Suprapubic skin (tissue), 3 donors: ENCODE data around the gene MRPL14.

ENCODE experiments used
- POLR2A ChIP-seq, 2 donors: fragments of 450-650 bp; IDR thresholded peaks; one replicate each; pipeline ENCODE4 v1.6.1; 2017; ENCODE audit warnings: antibody characterized with exemption in 2 of 2, mild to moderate bottlenecking in 2 of 2, moderate library complexity in 2 of 2
- TF ChIP-seq, protein P1 (sequence below), 2 donors: fragments of 200-600 bp in 1 of 2; fragments of 450-650 bp in 1 of 2; sonication (generic) in 1 of 2; IDR thresholded peaks; one replicate each; pipeline ENCODE4 v1.5.1; 2016 to 2019; ENCODE audit warnings: antibody characterized with exemption in 2 of 2, mild to moderate bottlenecking in 1 of 2, moderate library complexity in 1 of 2

DNA sequence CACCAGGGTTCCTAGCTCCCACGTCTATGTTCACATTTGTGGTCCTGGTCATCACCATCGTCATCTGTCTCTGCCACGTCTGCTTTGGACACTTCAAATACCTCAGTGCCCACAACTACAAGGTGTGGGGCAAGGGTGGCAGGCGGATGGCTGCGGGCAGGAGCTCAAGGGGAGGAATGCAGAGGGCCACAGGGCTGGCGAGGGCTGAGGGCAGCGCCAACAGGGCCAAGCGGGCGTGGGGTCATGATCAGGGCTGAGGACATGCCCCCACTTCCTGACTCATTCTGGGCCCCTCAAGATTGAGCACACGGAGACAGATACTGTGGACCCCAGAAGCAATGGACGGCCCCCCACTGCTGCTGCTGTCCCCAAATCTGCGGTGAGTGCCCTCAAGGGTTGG, 26.8 kb upstream of the MRPL14 start:
- TF ChIP-seq, protein P1, sequence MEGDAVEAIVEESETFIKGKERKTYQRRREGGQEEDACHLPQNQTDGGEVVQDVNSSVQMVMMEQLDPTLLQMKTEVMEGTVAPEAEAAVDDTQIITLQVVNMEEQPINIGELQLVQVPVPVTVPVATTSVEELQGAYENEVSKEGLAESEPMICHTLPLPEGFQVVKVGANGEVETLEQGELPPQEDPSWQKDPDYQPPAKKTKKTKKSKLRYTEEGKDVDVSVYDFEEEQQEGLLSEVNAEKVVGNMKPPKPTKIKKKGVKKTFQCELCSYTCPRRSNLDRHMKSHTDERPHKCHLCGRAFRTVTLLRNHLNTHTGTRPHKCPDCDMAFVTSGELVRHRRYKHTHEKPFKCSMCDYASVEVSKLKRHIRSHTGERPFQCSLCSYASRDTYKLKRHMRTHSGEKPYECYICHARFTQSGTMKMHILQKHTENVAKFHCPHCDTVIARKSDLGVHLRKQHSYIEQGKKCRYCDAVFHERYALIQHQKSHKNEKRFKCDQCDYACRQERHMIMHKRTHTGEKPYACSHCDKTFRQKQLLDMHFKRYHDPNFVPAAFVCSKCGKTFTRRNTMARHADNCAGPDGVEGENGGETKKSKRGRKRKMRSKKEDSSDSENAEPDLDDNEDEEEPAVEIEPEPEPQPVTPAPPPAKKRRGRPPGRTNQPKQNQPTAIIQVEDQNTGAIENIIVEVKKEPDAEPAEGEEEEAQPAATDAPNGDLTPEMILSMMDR (IDR thresholded peaks at IDR 0.05) = no peak
- TF ChIP-seq POLR2A (IDR thresholded peaks at IDR 0.05) = no peak
